ENCODE results near the gene DRAM1. TPM values are rescaled to one million over a fixed set of nuclear protein-coding genes. Genes with fewer than 3 reads are reported as not detected.

Gene DRAM1
- total RNA-seq, 4 donors from 2014 or later: 3.7 to 20.1 (median 8.7) TPM

DNA sequence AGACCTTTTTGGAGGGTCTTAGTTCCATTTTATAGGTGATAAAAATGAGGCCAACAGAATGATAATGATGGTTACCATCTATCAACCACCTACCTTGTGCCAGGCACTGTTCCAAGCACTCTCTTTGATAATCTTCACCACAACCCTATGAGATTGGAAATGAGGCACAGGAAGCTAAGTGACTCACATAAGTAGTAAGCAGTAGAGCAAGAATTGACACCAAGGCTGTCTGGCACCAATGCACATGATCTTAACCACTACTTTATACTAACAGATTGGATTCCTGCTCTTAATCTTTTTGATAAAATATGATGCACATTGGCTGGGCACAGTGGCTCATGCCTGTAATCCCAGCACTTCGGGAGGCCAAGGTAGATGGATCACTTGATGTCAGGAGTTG lies 91.4 kb downstream of the DRAM1 start:
- intact Hi-C loops (cut with DNase I; ENCODE audit: low total_unique reads) (no loop called here), in situ Hi-C loops (cut with MboI; ENCODE audit: low pct_ligation_motif_present in 1 of 4, low pct_unique_long_range_greater_than_20kb in 1 of 4, low sequenced_read_pairs in 3 of 4) (no loop called here)
- H3K4me1 ChIP-seq: no peaks in the 10 kb centered on the region
- TF ChIP-seq, protein P1, sequence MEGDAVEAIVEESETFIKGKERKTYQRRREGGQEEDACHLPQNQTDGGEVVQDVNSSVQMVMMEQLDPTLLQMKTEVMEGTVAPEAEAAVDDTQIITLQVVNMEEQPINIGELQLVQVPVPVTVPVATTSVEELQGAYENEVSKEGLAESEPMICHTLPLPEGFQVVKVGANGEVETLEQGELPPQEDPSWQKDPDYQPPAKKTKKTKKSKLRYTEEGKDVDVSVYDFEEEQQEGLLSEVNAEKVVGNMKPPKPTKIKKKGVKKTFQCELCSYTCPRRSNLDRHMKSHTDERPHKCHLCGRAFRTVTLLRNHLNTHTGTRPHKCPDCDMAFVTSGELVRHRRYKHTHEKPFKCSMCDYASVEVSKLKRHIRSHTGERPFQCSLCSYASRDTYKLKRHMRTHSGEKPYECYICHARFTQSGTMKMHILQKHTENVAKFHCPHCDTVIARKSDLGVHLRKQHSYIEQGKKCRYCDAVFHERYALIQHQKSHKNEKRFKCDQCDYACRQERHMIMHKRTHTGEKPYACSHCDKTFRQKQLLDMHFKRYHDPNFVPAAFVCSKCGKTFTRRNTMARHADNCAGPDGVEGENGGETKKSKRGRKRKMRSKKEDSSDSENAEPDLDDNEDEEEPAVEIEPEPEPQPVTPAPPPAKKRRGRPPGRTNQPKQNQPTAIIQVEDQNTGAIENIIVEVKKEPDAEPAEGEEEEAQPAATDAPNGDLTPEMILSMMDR (IDR thresholded peaks at IDR 0.05): no peak
- no peak for TF ChIP-seq EP300 (IDR thresholded peaks at IDR 0.05; ENCODE audit: low read depth)
- no peak for TF ChIP-seq POLR2AphosphoS5 (IDR thresholded peaks at IDR 0.05)
- no peak for TF ChIP-seq POLR2A (IDR thresholded peaks at IDR 0.05)
- H3K27ac ChIP-seq: no peak overlapping the region
- no peak overlapping the region for H3K4me3 ChIP-seq
- DNase-seq: no peak
- no peaks in the 10 kb centered on the region for H3K36me3 ChIP-seq
- no peaks in the 10 kb centered on the region for H3K27me3 ChIP-seq
- H3K9me3 ChIP-seq: no peaks in the 10 kb centered on the region
- 92% methylated on average over 1 of the region's 1 CpG; no CpG with 5 or more reads in 1 of the 2 donors for WGBS, 2 donors (ENCODE audit: low coverage in 1 of 2)

Small RNA genes lying within 50 kb of the gene (small RNA-seq; reads per million reads assigned to genes)
- gene RNA5SP369 (0 reads per million in 4 donors), gene RNU6-1183P (0 to 0.12 (median 0) reads per million in 4 donors)

Other genes with a start within 250 kb of the DRAM1 start
- gene CHPT1, start 179.9 kb upstream of the DRAM1 start, total RNA-seq: 100 to 1,000 TPM; 114 to 215 (median 138) TPM
- under 1 TPM in 1 of 4 donors, not detected in 3; 0.16 TPM for gene SYCP3, start 138.1 kb upstream of the DRAM1 start, total RNA-seq
- 10 to 100 TPM; 24.1 to 83.0 (median 64.5) TPM for gene GNPTAB, start 46.6 kb upstream of the DRAM1 start, total RNA-seq
- 10 to 100 TPM; 18.7 to 78.6 (median 52.3) TPM for gene WASHC3, start 184.4 kb downstream of the DRAM1 start, total RNA-seq
- 10 to 100 TPM in 2 of 4 donors, 1 to 10 TPM in 2; 2.6 to 19.3 (median 10.2) TPM for gene NUP37, start 242.5 kb downstream of the DRAM1 start, total RNA-seq
- 1 to 10 TPM; 1.2 to 4.1 (median 2.4) TPM for gene PARPBP, start 242.6 kb downstream of the DRAM1 start, total RNA-seq

All from transverse colon (tissue), 4 donors.